Measurements from ENCODE around the gene OCRL.

OCRL gene

GRCh38 chrX:129593137-129593536 is 53.1 kb downstream of the OCRL start:
- no peak for DNase-seq

GRCh38 chrX:129594781-129595180 is 54.7 kb downstream of the OCRL start:
- DNase-seq = no peak

DNA sequence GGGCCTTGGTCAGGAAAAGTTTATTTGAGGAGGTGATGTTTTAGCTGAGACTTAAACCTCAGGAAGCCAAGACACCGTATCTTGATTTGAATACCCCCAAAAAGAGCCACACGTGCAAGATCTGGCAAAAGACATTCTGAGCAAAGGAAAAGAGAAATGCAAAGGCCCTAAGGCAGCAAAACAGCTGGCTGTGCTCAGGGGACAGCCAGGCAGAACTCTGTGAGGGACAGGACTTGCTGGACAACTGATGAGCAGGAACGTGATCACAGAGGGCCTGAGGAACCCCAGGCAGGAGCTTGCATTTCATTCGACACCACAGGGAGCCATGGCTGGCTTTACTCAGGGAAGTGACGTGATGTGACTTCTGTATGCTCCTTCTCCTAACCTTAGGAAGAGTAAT is 56.0 kb downstream of the OCRL start:
- no peak for DNase-seq

- DNase-seq = no peak
Observed at GRCh38 chrX:129597905-129598304, 57.8 kb downstream of the OCRL start.

- no peak for DNase-seq
Observed at GRCh38 chrX:129599499-129599898, 59.4 kb downstream of the OCRL start.

DNA sequence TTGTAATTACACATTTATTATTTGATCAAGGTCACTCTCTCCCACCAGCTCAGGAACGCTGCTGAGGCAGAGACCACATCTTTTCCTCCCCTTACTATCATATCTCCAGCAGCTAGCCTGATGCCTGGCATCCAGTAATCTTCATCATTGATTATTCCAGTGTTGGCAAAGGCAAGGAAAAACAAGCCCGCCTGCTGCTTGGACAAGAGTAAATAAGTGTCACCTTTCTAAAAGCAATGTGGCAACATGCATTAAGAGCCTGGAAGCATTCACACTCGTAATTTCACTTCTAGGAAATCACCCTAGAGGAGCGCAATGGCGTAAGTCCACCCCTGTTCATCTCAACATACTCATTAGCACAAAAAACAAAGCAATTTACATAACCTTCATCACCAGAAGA is 59.9 kb downstream of the OCRL start:
- DNase-seq = no peak

- DNase-seq = peak; percentile 52
Observed at GRCh38 chrX:129600981-129601424, 60.9 kb downstream of the OCRL start.

DNA sequence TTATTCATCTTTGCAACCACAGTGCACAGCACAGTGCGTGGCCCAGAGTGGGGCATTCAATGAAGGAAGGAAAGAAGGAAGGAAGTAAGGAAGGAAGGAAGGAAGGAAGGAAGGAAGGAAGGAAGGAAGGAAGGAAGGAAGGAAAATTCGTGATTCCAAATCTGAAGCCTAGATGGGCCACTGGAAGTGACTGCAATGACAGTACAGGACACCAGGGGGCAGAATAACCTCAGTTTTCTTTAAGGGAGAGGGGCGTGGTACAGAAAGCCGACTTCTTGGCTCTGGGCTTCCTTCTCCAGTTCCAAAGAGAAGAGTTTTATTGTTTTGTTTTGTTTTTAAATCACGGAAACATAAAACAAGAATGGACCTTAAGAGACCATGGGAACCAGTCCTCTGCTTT is 66.9 kb downstream of the OCRL start:
- peak; percentile 79 for DNase-seq

GRCh38 chrX:129608496-129608895 is 68.4 kb downstream of the OCRL start:
- no peak for DNase-seq

GRCh38 chrX:129609395-129609794 is 69.3 kb downstream of the OCRL start:
- peak; percentile 11 for DNase-seq

- no peak for DNase-seq
Observed at GRCh38 chrX:129612396-129612795, 72.3 kb downstream of the OCRL start.

GRCh38 chrX:129613596-129613995 is 73.5 kb downstream of the OCRL start:
- no peak for DNase-seq

DNA sequence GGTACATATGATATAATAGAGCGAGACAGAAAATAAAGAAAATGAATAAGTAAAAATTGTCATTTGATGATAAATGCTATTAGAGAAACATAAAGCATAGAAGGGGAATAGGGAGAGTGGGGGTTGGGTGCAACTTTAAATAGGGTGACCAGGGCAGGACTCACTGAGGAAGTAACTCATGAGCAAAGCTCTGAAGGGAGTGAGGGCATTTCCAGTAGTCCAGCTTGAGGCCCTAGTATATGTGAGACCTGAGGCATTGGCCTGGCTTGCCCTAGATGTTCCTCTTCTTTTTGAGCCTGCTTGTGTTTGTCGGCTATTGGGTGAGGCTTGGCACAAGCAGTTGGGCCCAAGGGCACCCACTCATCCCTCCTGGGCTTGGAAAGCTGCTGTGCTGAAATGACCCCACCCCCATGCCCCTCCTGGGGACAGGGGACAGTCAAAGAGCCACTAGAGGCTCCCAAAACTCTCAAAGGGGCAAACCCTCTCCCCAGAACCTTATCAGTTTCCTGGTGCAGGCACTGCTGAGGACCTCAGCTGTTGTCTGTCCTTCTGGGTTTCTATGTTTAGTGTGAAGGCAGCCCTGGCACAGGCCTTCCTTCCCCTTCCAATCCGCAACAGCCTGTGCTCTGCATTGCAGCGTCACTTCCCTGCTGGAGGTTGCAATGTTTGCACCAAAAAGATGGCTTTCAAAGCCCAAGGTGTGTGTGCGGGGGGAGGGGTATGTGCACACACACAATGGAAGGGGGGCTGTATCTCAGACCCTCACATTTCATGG is 74.6 kb downstream of the OCRL start:
- DNase-seq = no peak

DNA sequence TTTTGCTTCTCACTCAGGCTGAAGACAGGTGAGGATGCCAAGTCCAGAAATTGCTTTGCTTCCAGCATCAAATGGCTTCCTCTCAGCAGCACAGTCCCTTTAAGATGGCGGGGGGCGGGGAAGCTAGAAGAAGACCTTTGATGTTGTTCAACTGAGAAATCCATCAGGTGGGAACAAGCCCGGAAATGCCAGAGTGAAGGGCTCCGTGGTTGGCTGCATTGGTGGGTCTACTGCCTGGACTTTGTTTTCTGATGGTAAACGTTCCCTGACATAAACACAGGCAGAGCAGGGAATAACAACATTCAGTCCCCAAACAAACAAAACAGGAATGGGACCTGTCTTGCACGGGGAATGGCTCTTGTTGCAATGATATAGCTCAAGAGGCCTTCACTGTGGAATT is 77.4 kb downstream of the OCRL start:
- DNase-seq = no peak

- no peak for DNase-seq
Observed at GRCh38 chrX:129618997-129619396, 78.9 kb downstream of the OCRL start.

- no peak for DNase-seq
Observed at GRCh38 chrX:129622757-129623301, 82.8 kb downstream of the OCRL start.

DNA sequence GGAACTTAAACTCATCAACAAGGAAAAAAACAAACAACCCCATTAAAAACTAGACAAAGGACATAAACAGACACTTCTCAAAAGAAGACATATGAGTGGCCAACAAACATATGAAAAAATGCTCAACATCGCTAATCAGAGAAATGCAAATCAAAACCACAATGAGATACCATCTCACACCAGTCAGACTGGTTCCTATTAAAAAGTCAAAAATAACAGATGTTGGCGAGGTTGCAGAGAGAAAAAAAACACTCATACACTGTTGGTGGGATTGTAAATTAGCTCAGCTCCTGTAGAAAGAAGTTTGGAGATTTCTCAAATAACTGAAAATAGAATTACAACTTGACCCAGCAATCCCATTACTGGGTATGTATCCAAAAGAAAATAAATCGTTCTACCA is 86.0 kb downstream of the OCRL start:
- no peak for DNase-seq

GRCh38 chrX:129629837-129630236 is 89.8 kb downstream of the OCRL start:
- DNase-seq = no peak

GRCh38 chrX:129631849-129632248 is 91.8 kb downstream of the OCRL start:
- no peak for DNase-seq

DNA sequence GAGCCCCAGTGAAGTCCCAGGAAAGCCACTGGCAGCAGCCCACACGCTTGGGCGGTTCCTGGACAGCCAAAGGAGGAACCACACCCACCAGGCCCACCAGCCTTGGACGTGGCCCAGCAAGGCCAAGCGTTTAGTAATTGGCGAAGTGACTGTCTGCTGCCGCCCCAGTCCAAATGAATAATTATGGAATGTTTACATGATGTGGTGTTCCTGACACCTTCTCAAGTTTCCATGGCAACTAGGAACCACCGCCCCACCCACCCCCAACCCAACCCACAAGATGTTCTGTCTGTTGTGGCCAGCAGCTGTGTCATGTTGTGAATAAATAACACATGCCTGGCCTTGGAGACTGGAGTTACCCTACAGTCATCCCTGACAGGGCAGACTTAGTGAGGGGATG is 92.4 kb downstream of the OCRL start:
- no peak for DNase-seq

- DNase-seq = no peak
Observed at GRCh38 chrX:129634541-129634940, 94.5 kb downstream of the OCRL start.

DNA sequence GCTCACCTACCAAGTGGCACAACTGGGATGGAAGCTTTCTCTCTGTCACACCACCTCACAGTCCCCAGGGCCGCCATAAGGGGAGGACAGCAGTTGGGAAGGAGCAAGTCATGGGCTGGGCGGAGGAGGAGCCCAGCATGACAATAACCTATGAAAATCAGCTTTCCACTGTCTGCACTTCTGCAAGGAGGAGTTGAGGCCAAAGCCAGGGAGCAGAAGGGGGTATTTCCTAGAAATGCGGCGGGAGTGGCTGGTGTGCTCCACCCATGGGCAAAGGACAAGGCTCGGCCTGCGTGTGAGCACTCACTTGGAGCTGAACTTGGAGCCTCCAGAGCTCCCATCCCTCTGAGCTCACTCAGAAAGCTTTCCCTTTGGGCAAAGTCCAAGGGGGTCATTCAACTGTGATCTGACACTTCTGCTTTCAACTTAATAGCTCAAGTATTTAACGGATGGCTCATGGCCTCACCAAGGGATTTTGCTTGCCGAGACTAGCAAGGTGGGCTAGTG is 96.2 kb downstream of the OCRL start:
- no peak for DNase-seq

DNA sequence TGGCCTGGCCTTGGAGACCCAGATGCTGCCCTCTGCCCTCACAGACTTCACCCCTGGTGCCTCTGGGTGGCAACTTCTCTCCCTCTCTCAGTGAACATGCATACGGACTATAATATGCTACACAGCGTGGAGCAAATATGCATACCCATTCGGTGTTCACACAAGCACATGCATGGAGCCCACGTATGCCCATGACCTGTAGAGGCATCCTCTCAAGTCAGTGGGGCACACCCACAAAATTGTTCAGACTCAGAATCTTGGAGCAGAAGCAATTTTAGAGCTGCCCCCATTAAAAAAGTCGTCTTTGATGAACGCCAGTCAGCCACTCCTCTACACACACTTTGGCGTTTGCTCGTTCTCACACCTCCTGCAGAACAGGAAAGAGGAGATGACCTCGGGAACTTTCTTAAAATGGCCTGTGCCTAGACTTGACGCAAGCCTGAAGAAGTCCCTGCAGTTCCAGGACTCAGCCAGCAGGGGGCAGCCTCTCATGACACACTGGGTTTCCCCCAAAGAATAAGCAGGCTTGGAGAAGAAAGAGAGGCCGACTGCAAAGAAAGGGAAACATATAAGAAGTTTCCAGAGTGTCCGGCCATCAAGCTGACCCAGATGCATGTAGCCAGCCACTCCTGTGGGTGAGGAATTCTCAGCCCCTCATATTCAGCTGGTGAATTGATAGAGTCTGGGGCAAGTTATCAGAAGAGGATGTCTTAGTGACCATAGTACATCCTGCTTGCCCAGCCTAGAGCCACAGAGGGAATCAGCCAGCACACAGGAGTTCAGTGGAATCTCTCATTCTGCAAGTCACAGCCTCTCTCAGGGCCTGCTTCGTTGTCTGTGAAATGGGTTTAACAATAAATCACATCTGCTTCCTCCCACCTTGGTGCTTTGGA is 97.4 kb downstream of the OCRL start:
- DNase-seq = peak; percentile 75

DNA sequence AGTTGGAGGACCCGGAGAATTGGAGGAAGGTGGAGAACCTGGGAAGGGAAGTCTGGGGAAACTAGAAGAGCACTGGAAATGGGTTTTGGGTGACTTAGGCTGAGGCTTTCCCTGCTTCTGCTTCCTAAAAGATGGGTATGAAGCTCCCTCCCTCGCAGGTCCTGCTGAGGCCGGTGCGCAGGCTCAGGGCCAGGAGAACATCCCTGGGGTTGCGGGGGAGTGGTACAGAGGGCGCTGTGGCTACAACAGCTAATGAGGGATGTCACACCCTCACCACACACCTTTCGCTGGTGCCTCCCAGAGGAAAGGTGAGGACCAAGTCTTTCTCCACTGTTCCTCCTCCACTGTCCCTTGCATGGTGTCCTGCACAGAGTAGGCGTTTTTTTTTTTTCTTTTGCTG is 98.9 kb downstream of the OCRL start:
- no peak for DNase-seq

Measured in NCI-H82 (cell line).